GM12892 (cell line): ENCODE results near the gene TAF11L13.

ENCODE experiments used
- POLR2A ChIP-seq: IDR thresholded peaks from 2 replicates; pipeline ENCODE4 v1.6.1; 2011; ENCODE audit warnings: low read depth, low read length, control low read depth
- TAF1 ChIP-seq: IDR thresholded peaks from 2 replicates; pipeline ENCODE4 v1.6.1; 2011; ENCODE audit warnings: low read depth, mild to moderate bottlenecking, control low read depth, low read length, borderline replicate concordance

DNA sequence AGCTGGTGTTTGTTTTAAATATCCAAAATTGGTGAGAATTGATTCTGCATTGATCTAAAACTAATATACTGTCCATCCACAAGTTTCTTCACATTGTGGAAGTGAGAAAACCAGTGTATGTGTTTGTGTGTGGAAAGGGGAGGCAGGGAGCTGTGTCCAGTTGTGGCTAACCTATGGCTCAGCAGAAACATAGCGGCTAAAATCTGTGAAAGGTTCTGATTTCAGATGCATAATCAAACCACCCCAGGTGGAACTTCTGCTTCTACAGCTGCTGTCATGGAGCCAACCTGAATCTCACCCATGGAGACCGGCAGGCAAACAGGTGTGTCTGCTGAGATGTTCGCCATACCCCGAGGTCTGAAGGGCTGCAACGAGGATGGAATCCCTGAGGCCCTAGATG, 2.3 kb downstream of the TAF11L13 start, which contains the start of gene TAF11L14:
- TF ChIP-seq POLR2A (no peak), TAF1 (no peak)
